ENCODE results near the gene NRXN3.

NRXN3 gene

DNA sequence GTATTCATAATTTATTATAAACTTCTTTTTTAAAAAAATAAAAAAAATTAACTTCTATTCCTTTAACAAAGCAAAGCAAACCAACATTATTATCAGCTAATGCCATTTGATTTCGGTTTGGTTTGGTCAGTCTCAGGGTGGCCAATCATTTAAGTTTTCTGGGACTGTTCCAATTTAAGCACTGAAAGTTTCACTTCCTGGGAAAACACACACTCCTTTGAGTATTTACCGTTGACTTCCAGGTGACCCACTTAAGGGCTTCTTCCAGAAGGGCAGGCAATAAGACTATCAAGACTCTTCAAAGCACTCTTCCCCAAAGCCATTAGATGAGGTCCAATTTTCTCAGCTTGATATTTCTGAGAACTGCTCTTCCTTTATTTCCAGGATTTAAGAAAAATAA lies 1187.1 kb downstream of the NRXN3 start:
- Histone ChIP-seq H3K36me3 (ENCODE audit: control insufficient read depth, insufficient read depth, low read length) (no peaks in the 10 kb centered on the region), H3K4me3 (replicated peaks; ENCODE audit: low read depth, low read length) (no peak overlapping the region), H3K27me3 (replicated peaks; ENCODE audit: control insufficient read depth, insufficient read depth, low read length) (no peaks in the 10 kb centered on the region)
- DNase-seq (ENCODE audit: extremely low read depth, insufficient read length) = no peak
- TF ChIP-seq, protein P1, sequence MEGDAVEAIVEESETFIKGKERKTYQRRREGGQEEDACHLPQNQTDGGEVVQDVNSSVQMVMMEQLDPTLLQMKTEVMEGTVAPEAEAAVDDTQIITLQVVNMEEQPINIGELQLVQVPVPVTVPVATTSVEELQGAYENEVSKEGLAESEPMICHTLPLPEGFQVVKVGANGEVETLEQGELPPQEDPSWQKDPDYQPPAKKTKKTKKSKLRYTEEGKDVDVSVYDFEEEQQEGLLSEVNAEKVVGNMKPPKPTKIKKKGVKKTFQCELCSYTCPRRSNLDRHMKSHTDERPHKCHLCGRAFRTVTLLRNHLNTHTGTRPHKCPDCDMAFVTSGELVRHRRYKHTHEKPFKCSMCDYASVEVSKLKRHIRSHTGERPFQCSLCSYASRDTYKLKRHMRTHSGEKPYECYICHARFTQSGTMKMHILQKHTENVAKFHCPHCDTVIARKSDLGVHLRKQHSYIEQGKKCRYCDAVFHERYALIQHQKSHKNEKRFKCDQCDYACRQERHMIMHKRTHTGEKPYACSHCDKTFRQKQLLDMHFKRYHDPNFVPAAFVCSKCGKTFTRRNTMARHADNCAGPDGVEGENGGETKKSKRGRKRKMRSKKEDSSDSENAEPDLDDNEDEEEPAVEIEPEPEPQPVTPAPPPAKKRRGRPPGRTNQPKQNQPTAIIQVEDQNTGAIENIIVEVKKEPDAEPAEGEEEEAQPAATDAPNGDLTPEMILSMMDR (IDR thresholded peaks at IDR 0.05; ENCODE audit: insufficient read depth, low read length, poor library complexity, severe bottlenecking) = no peak

DNA sequence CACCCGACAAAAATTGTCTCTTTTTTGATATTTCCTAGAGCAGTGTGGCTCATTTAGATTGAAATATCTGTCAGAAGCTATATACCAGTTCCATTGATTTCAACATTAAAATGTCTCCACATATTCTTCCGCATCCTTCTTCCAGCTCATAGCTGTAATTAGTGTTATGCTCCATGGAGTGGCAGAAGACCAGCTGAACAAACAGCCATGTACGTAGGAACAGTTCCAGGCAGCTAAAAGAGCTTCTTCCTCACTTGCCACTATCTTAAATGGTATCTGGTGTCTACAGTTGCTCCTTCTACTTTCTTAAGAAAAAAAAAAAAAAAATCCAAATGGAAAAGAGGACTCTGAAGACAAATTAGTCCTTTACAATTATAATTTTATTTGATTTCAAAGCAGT lies 1193.1 kb downstream of the NRXN3 start:
- Histone ChIP-seq H3K27me3 (replicated peaks; ENCODE audit: control insufficient read depth, insufficient read depth, low read length) (no peaks in the 10 kb centered on the region), H3K4me3 (replicated peaks; ENCODE audit: low read depth, low read length) (no peak overlapping the region), H3K36me3 (ENCODE audit: control insufficient read depth, insufficient read depth, low read length) (no peaks in the 10 kb centered on the region)
- no peak for DNase-seq (ENCODE audit: extremely low read depth, insufficient read length)
- TF ChIP-seq, protein P1 (IDR thresholded peaks at IDR 0.05; ENCODE audit: insufficient read depth, low read length, poor library complexity, severe bottlenecking) = no peak

- TF ChIP-seq, protein P1 (IDR thresholded peaks at IDR 0.05; ENCODE audit: insufficient read depth, low read length, poor library complexity, severe bottlenecking) = no peak
- H3K4me3 ChIP-seq (replicated peaks; ENCODE audit: low read depth, low read length) = no peak overlapping the region
- DNase-seq (ENCODE audit: extremely low read depth, insufficient read length) = no peak
- H3K36me3 ChIP-seq (ENCODE audit: control insufficient read depth, insufficient read depth, low read length) = no peaks in the 10 kb centered on the region
- no peaks in the 10 kb centered on the region for H3K27me3 ChIP-seq (replicated peaks; ENCODE audit: control insufficient read depth, insufficient read depth, low read length)
These were observed 1199.5 kb downstream of the NRXN3 start for GRCh38 chr14:79369359-79370332.

DNA sequence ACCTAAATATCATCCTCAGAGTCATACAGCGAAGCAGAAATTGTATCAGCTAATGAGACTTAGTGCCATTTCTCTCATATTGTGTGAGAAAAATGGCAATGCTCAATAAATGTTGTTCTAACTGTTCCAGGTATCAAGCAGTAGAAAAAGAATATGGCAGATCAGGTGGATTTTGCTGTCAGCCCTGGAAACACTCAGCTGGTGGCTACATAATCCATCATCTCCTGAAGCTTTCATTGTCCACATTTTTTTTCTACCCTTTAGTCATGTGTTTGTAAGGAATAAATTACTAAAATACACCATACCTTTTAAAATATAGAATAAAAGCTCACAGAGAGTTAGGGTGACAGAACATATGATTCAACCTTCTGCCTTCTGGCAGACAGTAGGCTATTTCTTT lies 1200.8 kb downstream of the NRXN3 start:
- H3K4me3 ChIP-seq (replicated peaks; ENCODE audit: low read depth, low read length) = no peak overlapping the region
- TF ChIP-seq, protein P1 (IDR thresholded peaks at IDR 0.05; ENCODE audit: insufficient read depth, low read length, poor library complexity, severe bottlenecking) = no peak
- no peak for DNase-seq (ENCODE audit: extremely low read depth, insufficient read length)
- H3K36me3 ChIP-seq (ENCODE audit: control insufficient read depth, insufficient read depth, low read length) = no peaks in the 10 kb centered on the region
- H3K27me3 ChIP-seq (replicated peaks; ENCODE audit: control insufficient read depth, insufficient read depth, low read length) = no peaks in the 10 kb centered on the region

- Histone ChIP-seq H3K36me3 (ENCODE audit: control insufficient read depth, insufficient read depth, low read length) (no peaks in the 10 kb centered on the region), H3K27me3 (replicated peaks; ENCODE audit: control insufficient read depth, insufficient read depth, low read length) (no peaks in the 10 kb centered on the region), H3K4me3 (replicated peaks; ENCODE audit: low read depth, low read length) (no peak overlapping the region)
- TF ChIP-seq, protein P1 (IDR thresholded peaks at IDR 0.05; ENCODE audit: insufficient read depth, low read length, poor library complexity, severe bottlenecking) = no peak
- DNase-seq (ENCODE audit: extremely low read depth, insufficient read length) = no peak
These were observed 1203.3 kb downstream of the NRXN3 start for GRCh38 chr14:79373451-79373850.

All from GM06990 (cell line).